Mammary epithelial cell (primary cell): ENCODE measurements around the gene TPBGL.

Experiments used
- CTCF ChIP-seq, 2 donors: IDR thresholded peaks in 1 of 2; conservative IDR thresholded peaks in 1 of 2; 2 replicates each; pipeline ENCODE4 v1.5.1; 2011 to 2012; ENCODE audit warnings: inconsistent platforms in 2 of 2, low read length in 2 of 2, mild to moderate bottlenecking in 2 of 2, control low read depth in 1 of 2, low read depth in 1 of 2; ENCODE audit not compliant: insufficient read depth in 1 of 2; ENCODE audit errors: extremely low read depth in 1 of 2
- EZH2 ChIP-seq: IDR thresholded peaks from 2 replicates; pipeline ENCODE4 v1.6.1; 2012; ENCODE audit warnings: low read length, inconsistent platforms, borderline replicate concordance

- no peak for TF ChIP-seq CTCF (conservative IDR thresholded peaks at IDR 0.05 in 1 of 2, IDR thresholded peaks at IDR 0.05 in 1 of 2; ENCODE audit: extremely low read depth in 1 of 2, insufficient read depth in 1 of 2, low read depth in 1 of 2, low read length in 2 of 2)
- no peak for TF ChIP-seq EZH2
Measured at GRCh38 chr11:75279273-75279672, 38.7 kb downstream of the TPBGL start.
